Progenitor cell of endocrine pancreas (in vitro differentiated cells): Measurements from ENCODE around the gene IMP3. TPM values are rescaled to one million over a fixed set of nuclear protein-coding genes. Genes with fewer than 3 reads are reported as not detected.
"Not testable (repeated sequence)": the region's sequence is repeated elsewhere in the genome, so short reads cannot be mapped to it uniquely, and the experiment has no call there.

ENCODE experiments used
- DNase-seq: peaks from one replicate; pipeline ENCODE4 v3.0.0; 2021; ENCODE audit warnings: low spot score; ENCODE audit not compliant: unreplicated experiment
- H3K27ac Mint-ChIP-seq: 2 replicates; pipeline ENCODE4 v1.8.0; 2021; ENCODE audit warnings: mild to moderate bottlenecking, moderate library complexity, mixed read lengths
- H3K27me3 Mint-ChIP-seq: 2 replicates; pipeline ENCODE4 v1.8.0; 2021; ENCODE audit warnings: mixed read lengths
- H3K36me3 Mint-ChIP-seq: 2 replicates; pipeline ENCODE4 v1.8.0; 2022; ENCODE audit warnings: mixed read lengths; ENCODE audit not compliant: insufficient read depth
- H3K4me1 Mint-ChIP-seq: 2 replicates; pipeline ENCODE4 v1.8.0; 2021; ENCODE audit warnings: low read depth, mixed read lengths
- H3K4me3 Mint-ChIP-seq: 2 replicates; pipeline ENCODE4 v1.8.0; 2021; ENCODE audit warnings: low read depth, mild to moderate bottlenecking, moderate library complexity, mixed read lengths
- H3K9me3 Mint-ChIP-seq: 2 replicates; pipeline ENCODE4 v1.8.0; 2021; ENCODE audit warnings: low read depth, mixed read lengths
- CTCF ChIP-seq: fragments of 200-600 bp; sonication (generic); IDR thresholded peaks from one replicate; pipeline ENCODE4 v1.5.0; 2021; ENCODE audit warnings: antibody characterized with exemption, mild to moderate bottlenecking; ENCODE audit not compliant: unreplicated experiment
- total RNA-seq: library from RNA; stranded (reverse); gene quantifications from 2 replicates; pipeline ENCODE4 v1.2.1, GENCODE V29; 2021

Gene IMP3
- total RNA-seq, 1 donor from 2014 or later = 54.0 TPM

- not testable (repeated sequence) for H3K36me3 Mint-ChIP-seq, H3K4me3 Mint-ChIP-seq, H3K9me3 Mint-ChIP-seq, H3K27ac Mint-ChIP-seq, H3K4me1 Mint-ChIP-seq
- DNase-seq = peak; percentile 87
- H3K27me3 Mint-ChIP-seq = peaks cover 15% of the 10 kb centered on the region
- peak; percentile 73 for TF ChIP-seq CTCF
These were observed 46.2 kb upstream of the IMP3 start for GRCh38 chr15:75686212-75686642.

GRCh38 chr15:75685195-75685594, 45.2 kb upstream of the IMP3 start:
- no peak for DNase-seq
- H3K9me3 Mint-ChIP-seq = no peaks in the 10 kb centered on the region
- H3K36me3 Mint-ChIP-seq = no peaks in the 10 kb centered on the region
- peaks cover 15% of the 10 kb centered on the region for H3K27me3 Mint-ChIP-seq
- H3K4me1 Mint-ChIP-seq = peaks cover 3% of the 10 kb centered on the region
- H3K4me3 Mint-ChIP-seq = no peak overlapping the region
- no peak overlapping the region for H3K27ac Mint-ChIP-seq
- no peak for TF ChIP-seq CTCF

- Mint-ChIP-seq H3K4me1 (peaks cover 8% of the 10 kb centered on the region), H3K27ac (no peak overlapping the region), H3K36me3 (no peaks in the 10 kb centered on the region), H3K9me3 (no peaks in the 10 kb centered on the region), H3K27me3 (peaks cover 15% of the 10 kb centered on the region), H3K4me3 (no peak overlapping the region)
- TF ChIP-seq CTCF = no peak
- DNase-seq = no peak
These were observed 44.6 kb upstream of the IMP3 start for GRCh38 chr15:75684648-75685047.

- not testable (repeated sequence) for H3K36me3 Mint-ChIP-seq, H3K4me3 Mint-ChIP-seq, H3K27ac Mint-ChIP-seq, H3K9me3 Mint-ChIP-seq
- Mint-ChIP-seq H3K27me3 (peaks cover 22% of the 10 kb centered on the region), H3K4me1 (peaks cover 11% of the 10 kb centered on the region)
- DNase-seq = peak; percentile 73
- peak; percentile 94 for TF ChIP-seq CTCF
These were observed 43.8 kb upstream of the IMP3 start for GRCh38 chr15:75683646-75684312.

- no peak overlapping the region for H3K27ac Mint-ChIP-seq
- no peak overlapping the region for H3K4me3 Mint-ChIP-seq
- TF ChIP-seq CTCF = no peak
These were observed 42.4 kb upstream of the IMP3 start for GRCh38 chr15:75682181-75683135.

More at GRCh38 chr15:75682181-75683135, 42.4 kb upstream of the IMP3 start:
- peaks cover 15% of the 10 kb centered on the region for H3K4me1 Mint-ChIP-seq
- DNase-seq = no peak
- H3K9me3 Mint-ChIP-seq = no peaks in the 10 kb centered on the region
- H3K27me3 Mint-ChIP-seq = peaks cover 25% of the 10 kb centered on the region
- no peaks in the 10 kb centered on the region for H3K36me3 Mint-ChIP-seq
